GM19455 (cell line): Measurements from ENCODE around the gene TRPM3.

Experiments
- ATAC-seq: cut with Tn5 transposase; IDR thresholded peaks from one replicate; pipeline ENCODE4 v1.9.1; 2021; ENCODE audit not compliant: unreplicated experiment

Gene TRPM3

GRCh38 chr9:70498866-70499265 lies 622.6 kb downstream of the TRPM3 start:
- ATAC-seq, result no peak

GRCh38 chr9:70496244-70496643 lies 625.2 kb downstream of the TRPM3 start:
- ATAC-seq, result no peak

GRCh38 chr9:70495514-70495913 lies 625.9 kb downstream of the TRPM3 start:
- no peak for ATAC-seq

- no peak for ATAC-seq
Observed at GRCh38 chr9:70494221-70494620, 627.2 kb downstream of the TRPM3 start.

GRCh38 chr9:70493029-70493428 lies 628.4 kb downstream of the TRPM3 start:
- no peak for ATAC-seq

GRCh38 chr9:70492319-70492777 lies 629.1 kb downstream of the TRPM3 start:
- no peak for ATAC-seq

- no peak for ATAC-seq
Observed at GRCh38 chr9:70491426-70492318, 629.7 kb downstream of the TRPM3 start.

GRCh38 chr9:70490478-70490877 lies 630.9 kb downstream of the TRPM3 start:
- ATAC-seq, result no peak

- no peak for ATAC-seq
Observed at GRCh38 chr9:70488793-70489105, 632.7 kb downstream of the TRPM3 start.

- ATAC-seq, result no peak
Observed at GRCh38 chr9:70488098-70488792, 633.2 kb downstream of the TRPM3 start.

GRCh38 chr9:70486127-70486526 lies 635.3 kb downstream of the TRPM3 start:
- no peak for ATAC-seq

GRCh38 chr9:70485273-70485858 lies 636.1 kb downstream of the TRPM3 start:
- no peak for ATAC-seq

- ATAC-seq, result no peak
Observed at GRCh38 chr9:70484232-70485130, 636.9 kb downstream of the TRPM3 start.

GRCh38 chr9:70481471-70481870 lies 640.0 kb downstream of the TRPM3 start:
- no peak for ATAC-seq

GRCh38 chr9:70480405-70480980 lies 640.9 kb downstream of the TRPM3 start:
- ATAC-seq, result no peak

- no peak for ATAC-seq
Observed at GRCh38 chr9:70479880-70480291, 641.5 kb downstream of the TRPM3 start.
